H1 (cell line): ENCODE results near the gene BRS3. TPM values are rescaled to one million over a fixed set of nuclear protein-coding genes. Genes with fewer than 3 reads are reported as not detected.

ENCODE experiments used
- CTCF ChIA-PET: fragments of 300-600 bp; sonication (Branson Sonifier 250); formaldehyde crosslinking; loops from one replicate; lab custom pipeline; 2021; ENCODE audit not compliant: partially characterized antibody; lab: Charles Lee
- POLR2A ChIA-PET: fragments of 300-600 bp; sonication (Branson Sonifier 250); formaldehyde crosslinking; loops from one replicate; lab custom pipeline; 2021; ENCODE audit warnings: inconsistent platforms; ENCODE audit not compliant: partially characterized antibody; lab: Charles Lee
- DNase-seq, 2 experiments: peaks; one replicate each; pipeline versions ENCODE4 v3.0.0 to v3.0.0-alpha.2; 2010 to 2022; ENCODE audit warnings: low spot score in 2 of 2, low read depth in 1 of 2, mixed read lengths in 1 of 2
- FAIRE-seq: peaks from 2 replicates; lab custom pipeline; 2011; peaks lifted over from hg19 to GRCh38; lab: Jason Lieb, UNC
- H2AFZ ChIP-seq: 2 replicates; pipeline ENCODE4 v1.8.1; 2012; ENCODE audit warnings: low read length, inconsistent platforms
- H2AK5ac ChIP-seq: 2 replicates; pipeline ENCODE4 v1.6.1; 2013; ENCODE audit warnings: low read depth, low read length
- H2BK120ac ChIP-seq: replicated peaks from 2 replicates; pipeline ENCODE3; 2013; ENCODE audit warnings: low read depth, low read length, inconsistent platforms
- H2BK12ac ChIP-seq: 2 replicates; pipeline ENCODE4 v1.6.1; 2013; ENCODE audit warnings: low read depth, low read length
- H2BK15ac ChIP-seq: 2 replicates; pipeline ENCODE4 v1.6.1; 2013; ENCODE audit warnings: low read length
- H2BK20ac ChIP-seq: 2 replicates; pipeline ENCODE4 v1.6.1; 2013; ENCODE audit warnings: low read length
- H2BK5ac ChIP-seq: 2 replicates; pipeline ENCODE4 v1.6.1; 2013; ENCODE audit warnings: low read depth, low read length
- H3K14ac ChIP-seq: 2 replicates; pipeline ENCODE4 v1.6.1; 2013; ENCODE audit warnings: inconsistent platforms; ENCODE audit not compliant: insufficient read length
- H3K18ac ChIP-seq: 2 replicates; pipeline ENCODE4 v1.6.1; 2013; ENCODE audit warnings: low read length; ENCODE audit errors: extremely low read depth
- H3K23ac ChIP-seq: 2 replicates; pipeline ENCODE4 v1.6.1; 2013; ENCODE audit warnings: inconsistent platforms; ENCODE audit not compliant: insufficient read length
- H3K23me2 ChIP-seq: 2 replicates; pipeline ENCODE4 v1.6.1; 2013; ENCODE audit warnings: low read depth, low read length
- H3K27ac ChIP-seq: 2 replicates; pipeline ENCODE4 v1.6.1; 2011; ENCODE audit warnings: low read depth, low read length, inconsistent platforms
- H3K27me3 ChIP-seq, 4 experiments: replicated peaks in 1 of 4; 1 replicate in 1 of 4; 2 replicates in 3 of 4; pipeline versions ENCODE4 v1.6.1 to v1.8.1; 2011 to 2013; ENCODE audit warnings: low read length in 3 of 4, mild to moderate bottlenecking in 3 of 4, inconsistent platforms in 2 of 4, mixed read lengths in 2 of 4, moderate library complexity in 1 of 4; ENCODE audit not compliant: control insufficient read depth in 3 of 4, insufficient read depth in 3 of 4; ENCODE audit errors: extremely low read depth in 1 of 4
- H3K36me3 ChIP-seq, 4 experiments: 2 replicates each; pipeline versions ENCODE4 v1.6.1 to v1.8.1; 2011 to 2013; ENCODE audit warnings: mild to moderate bottlenecking in 4 of 4, low read length in 3 of 4, moderate library complexity in 2 of 4, control low read depth in 1 of 4, inconsistent platforms in 1 of 4; ENCODE audit not compliant: insufficient read depth in 4 of 4, control insufficient read depth in 2 of 4
- H3K4ac ChIP-seq: replicated peaks from 2 replicates; pipeline ENCODE3; 2013; ENCODE audit warnings: low read length, low read depth, mixed read lengths, inconsistent platforms; ENCODE audit not compliant: insufficient read length
- H3K4me1 ChIP-seq, 4 experiments: replicated peaks in 1 of 4; 1 replicate in 1 of 4; 2 replicates in 3 of 4; pipeline versions ENCODE4 v1.6.1 to v1.8.1; 2011 to 2013; ENCODE audit warnings: low read length in 3 of 4, inconsistent platforms in 2 of 4, mixed read lengths in 1 of 4; ENCODE audit not compliant: insufficient read depth in 4 of 4, control insufficient read depth in 3 of 4
- H3K4me2 ChIP-seq, 2 experiments: 2 replicates each; pipeline versions ENCODE4 v1.6.1 to v1.8.1; 2011 to 2013; ENCODE audit warnings: low read depth in 2 of 2, low read length in 2 of 2, control low read depth in 1 of 2, inconsistent platforms in 1 of 2, mild to moderate bottlenecking in 1 of 2; ENCODE audit not compliant: insufficient read depth in 1 of 2
- H3K4me3 ChIP-seq, 4 experiments: fragments of 200-600, 300-600 bp in 1 of 4; sonication (generic), shearing (Covaris generic), sonication (Bioruptor Twin) in 1 of 4; 2 replicates each; pipeline versions ENCODE4 v1.5.1 to v1.8.1; 2011 to 2016; ENCODE audit warnings: low read length in 4 of 4, low read depth in 3 of 4, control low read depth in 2 of 4, inconsistent platforms in 2 of 4, mild to moderate bottlenecking in 2 of 4, mixed read lengths in 1 of 4, moderate library complexity in 1 of 4; ENCODE audit not compliant: insufficient read depth in 2 of 4; ENCODE audit errors: extremely low read depth in 1 of 4
- H3K56ac ChIP-seq: replicated peaks from 2 replicates; pipeline ENCODE3; 2013; ENCODE audit warnings: low read depth, mild to moderate bottlenecking, mixed read lengths, low read length, inconsistent platforms; ENCODE audit not compliant: insufficient read length
- H3K79me1 ChIP-seq: 2 replicates; pipeline ENCODE4 v1.6.1; 2013; ENCODE audit warnings: low read depth, low read length, control low read depth
- H3K79me2 ChIP-seq, 2 experiments: 2 replicates each; pipeline versions ENCODE4 v1.6.1 to v1.8.1; 2012 to 2013; ENCODE audit warnings: low read length in 2 of 2, mild to moderate bottlenecking in 2 of 2, inconsistent platforms in 1 of 2; ENCODE audit not compliant: insufficient read depth in 2 of 2, control insufficient read depth in 1 of 2
- H3K9ac ChIP-seq, 4 experiments: replicated peaks in 1 of 4; 1 replicate in 1 of 4; 2 replicates in 3 of 4; pipeline versions ENCODE4 v1.6.1 to v1.8.1; 2011 to 2013; ENCODE audit warnings: low read depth in 3 of 4, low read length in 3 of 4, control low read depth in 2 of 4, mild to moderate bottlenecking in 2 of 4, moderate library complexity in 2 of 4, inconsistent platforms in 1 of 4; ENCODE audit errors: extremely low read depth in 1 of 4
- H3K9me3 ChIP-seq, 2 experiments: 2 replicates each; pipeline versions ENCODE4 v1.6.1 to v1.8.1; 2012 to 2013; ENCODE audit warnings: mild to moderate bottlenecking in 2 of 2, moderate library complexity in 2 of 2, control low read depth in 1 of 2, inconsistent platforms in 1 of 2, low read depth in 1 of 2, low read length in 1 of 2, mixed read lengths in 1 of 2; ENCODE audit not compliant: insufficient read depth in 2 of 2
- H4K20me1 ChIP-seq, 2 experiments: replicated peaks in 1 of 2; 2 replicates each; pipeline versions ENCODE3 to v1.8.1; 2011 to 2013; ENCODE audit warnings: inconsistent platforms in 2 of 2, low read length in 2 of 2, mild to moderate bottlenecking in 1 of 2; ENCODE audit not compliant: insufficient read depth in 2 of 2, control insufficient read depth in 1 of 2
- H4K5ac ChIP-seq: 2 replicates; pipeline ENCODE4 v1.6.1; 2013; ENCODE audit warnings: low read length, low read depth, mixed read lengths, inconsistent platforms; ENCODE audit not compliant: insufficient read length
- H4K8ac ChIP-seq: 2 replicates; pipeline ENCODE4 v1.8.0; 2013; ENCODE audit warnings: mild to moderate bottlenecking, moderate library complexity, low read length, inconsistent platforms; ENCODE audit not compliant: insufficient read depth; ENCODE audit errors: extremely low read depth
- H4K91ac ChIP-seq: replicated peaks from 2 replicates; pipeline ENCODE3; 2013; ENCODE audit warnings: low read length, mixed read lengths, inconsistent platforms; ENCODE audit not compliant: insufficient read length
- CEBPB ChIP-seq: IDR thresholded peaks from 2 replicates; pipeline ENCODE4 v1.6.1; 2012; ENCODE audit warnings: low read depth, low read length
- CHD2 ChIP-seq: IDR thresholded peaks from 2 replicates; pipeline ENCODE4 v1.6.1; 2012; ENCODE audit warnings: low read length, improper control_type of control experiment
- SIRT6 ChIP-seq: IDR thresholded peaks from one replicate; pipeline ENCODE4 v1.7.1; 2012; ENCODE audit warnings: low read length, inconsistent platforms
- TAF7 ChIP-seq: optimal IDR thresholded peaks from 2 replicates; pipeline ENCODE3; 2011; ENCODE audit warnings: low read depth, mild to moderate bottlenecking, inconsistent platforms, low read length, moderate library complexity, borderline replicate concordance
- WGBS, 2 experiments: shearing (Covaris generic) in 1 of 2; methylation state at CpG; one replicate each; pipeline versions ENCODE4 v1.1.6 to v1.1.7; 2013 to 2015; ENCODE audit warnings: low lambda C conversion rate in 2 of 2, mixed read lengths in 2 of 2, inconsistent platforms in 1 of 2, low coverage in 1 of 2, missing lambda C conversion rate in 1 of 2; ENCODE audit not compliant: insufficient replicate concordance in 2 of 2, insufficient coverage in 1 of 2, insufficient read length in 1 of 2; ENCODE audit errors: extremely low coverage in 1 of 2, missing lambda C conversion rate in 1 of 2; 5-methylcytosine and 5-hydroxymethylcytosine counted together
- polyA plus RNA-seq, 7 experiments: library from polyadenylated mRNA; depleted of rRNA in 3 of 7; stranded (reverse) in 5 of 7; unstranded in 2 of 7; fragments of >200 nt in 5 of 7; fragments of 200-250 nt in 2 of 7; gene quantifications; 1 replicate in 5 of 7; 2 replicates in 1 of 7; 4 replicates in 1 of 7; pipeline versions ENCODE4 v1.2.1 to v1.2.3, GENCODE V29; 2011 to 2013; ENCODE audit warnings: missing spikeins in 2 of 7, mixed read lengths in 2 of 7
- total RNA-seq: library from RNA; stranded (reverse); fragmentation: NEBNext Ultra II Directional; extraction: Animal tissue kit (Norgen Biotek cat#: 25700); gene quantifications from 2 replicates; pipeline ENCODE4 v1.2.1, GENCODE V29; 2021

BRS3 gene
- total and polyA plus RNA-seq, 2 of the 8 experiments (the other 6 are each of a cell fraction or from before 2014, with no cell fraction given): not detected

DNA sequence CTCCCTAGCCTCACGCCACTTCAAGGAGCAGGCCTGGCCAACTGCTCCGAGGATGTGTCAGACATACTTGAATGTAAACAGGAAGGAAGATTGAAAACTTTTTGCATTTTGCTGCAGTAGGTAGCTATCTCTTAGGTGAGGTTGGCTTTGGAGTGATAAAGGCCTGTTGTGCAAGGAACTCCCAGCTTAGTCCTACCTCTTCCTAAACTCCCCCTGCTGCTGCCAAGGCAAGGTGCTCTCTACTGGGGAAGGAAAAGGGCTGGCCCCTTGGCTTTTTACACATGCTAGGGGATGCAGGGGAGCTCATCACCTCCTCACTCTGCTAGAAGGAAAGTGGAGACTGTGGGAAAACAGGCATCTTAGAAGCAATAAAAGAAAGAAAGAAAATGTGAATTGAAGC is 10.7 kb upstream of the BRS3 start:
- H3K18ac ChIP-seq: no peak overlapping the region
- no peaks in the 10 kb centered on the region for H3K79me1 ChIP-seq
- H3K27ac ChIP-seq: no peak overlapping the region
- H3K4ac ChIP-seq: no peak overlapping the region
- no peak overlapping the region for H4K91ac ChIP-seq
- H2BK5ac ChIP-seq: no peak overlapping the region
- no peaks in the 10 kb centered on the region for H3K79me2 ChIP-seq
- DNase-seq: no peak
- no peak overlapping the region for H2BK12ac ChIP-seq
- H3K14ac ChIP-seq: no peak overlapping the region
- no peak overlapping the region for H3K4me3 ChIP-seq
- H3K9me3 ChIP-seq: no peaks in the 10 kb centered on the region
- CTCF ChIA-PET: interaction anchor here (0.6 to 0.8 kb wide), 2 partner anchors 14 to 519 kb away, joined by 3 read pairs; no protein-coding TSS in a partner anchor
- 89% methylated on average over 2 of the region's 2 CpGs; no CpG with 5 or more reads in 1 of the 2 experiments for WGBS, 2 experiments
- H2BK15ac ChIP-seq: no peak overlapping the region
- no peaks in the 10 kb centered on the region for H4K20me1 ChIP-seq
- TF ChIP-seq CEBPB: no peak
- TF ChIP-seq TAF7: no peak
- TF ChIP-seq CHD2: no peak
- TF ChIP-seq SIRT6: no peak
- H2BK120ac ChIP-seq: no peak overlapping the region
- POLR2A ChIA-PET: no interaction called here
- no peak overlapping the region for H3K9ac ChIP-seq
- no peak overlapping the region for H4K5ac ChIP-seq
- H3K23ac ChIP-seq: no peak overlapping the region
- no peaks in the 10 kb centered on the region for H3K23me2 ChIP-seq
- no peaks in the 10 kb centered on the region for H3K4me1 ChIP-seq
- no peak for FAIRE-seq
- no peak overlapping the region for H2BK20ac ChIP-seq
- no peak overlapping the region for H3K4me2 ChIP-seq
- H4K8ac ChIP-seq: no peak overlapping the region
- no peak overlapping the region for H2AFZ ChIP-seq
- no peaks in the 10 kb centered on the region for H3K27me3 ChIP-seq
- no peak overlapping the region for H3K56ac ChIP-seq
- no peak overlapping the region for H2AK5ac ChIP-seq
- H3K36me3 ChIP-seq: no peaks in the 10 kb centered on the region
